GM23338 (cell line): ENCODE results near the gene ALG9. TPM values are rescaled to one million over a fixed set of nuclear protein-coding genes. Genes with fewer than 3 reads are reported as not detected.

Experiments used
- ATAC-seq: fragments of 200-7000 bp; cut with Tn5 transposase; 3 replicates; pipeline ENCODE4 v1.9.1; 2020
- DNase-seq: peaks from one replicate; pipeline ENCODE4 v3.0.0-alpha.2; 2015; ENCODE audit warnings: low spot score
- H2AFZ ChIP-seq: fragments of 200-600 bp; sonication (generic); 2 replicates; pipeline ENCODE4 v1.8.0; 2016; ENCODE audit warnings: antibody characterized with exemption, mild to moderate bottlenecking, moderate library complexity
- H3F3A ChIP-seq: fragments of 200-600 bp; sonication (generic); replicated peaks from 2 replicates; pipeline ENCODE4 v1.8.0; 2017; ENCODE audit warnings: antibody characterized with exemption, mixed run types, low read depth
- H3K27ac ChIP-seq: fragments of 200-600 bp; sonication (generic); 2 replicates; pipeline ENCODE4 v1.6.1; 2016; ENCODE audit warnings: low read depth
- H3K27me3 ChIP-seq: fragments of 200-600 bp; sonication (generic); 2 replicates; pipeline ENCODE4 v1.8.0; 2016; ENCODE audit warnings: mild to moderate bottlenecking, mixed run types, moderate library complexity; ENCODE audit not compliant: insufficient read depth
- H3K36me3 ChIP-seq: fragments of 200-600 bp; sonication (generic); 2 replicates; pipeline ENCODE4 v1.8.0; 2016; ENCODE audit warnings: mild to moderate bottlenecking; ENCODE audit not compliant: insufficient read depth
- H3K4me1 ChIP-seq: fragments of 200-600 bp; sonication (generic); 2 replicates; pipeline ENCODE4 v1.8.0; 2016; ENCODE audit warnings: mild to moderate bottlenecking, moderate library complexity; ENCODE audit not compliant: insufficient read depth
- H3K4me2 ChIP-seq: fragments of 200-600 bp; sonication (generic); 2 replicates; pipeline ENCODE4 v1.7.1; 2017; ENCODE audit warnings: mixed run types
- H3K4me3 ChIP-seq: fragments of 200-600 bp; sonication (generic); 2 replicates; pipeline ENCODE4 v1.6.1; 2016; ENCODE audit warnings: mixed run types
- H3K79me2 ChIP-seq: fragments of 200-600 bp; sonication (generic); replicated peaks from 2 replicates; pipeline ENCODE4 v1.8.0; 2017; ENCODE audit warnings: mild to moderate bottlenecking; ENCODE audit not compliant: insufficient read depth
- H3K9me2 ChIP-seq: fragments of 200-600 bp; sonication (generic); 2 replicates; pipeline ENCODE4 v1.8.0; 2017; ENCODE audit not compliant: insufficient read depth
- H4K20me1 ChIP-seq: fragments of 200-600 bp; sonication (generic); replicated peaks from 2 replicates; pipeline ENCODE4 v1.8.0; 2017; ENCODE audit warnings: mild to moderate bottlenecking; ENCODE audit not compliant: insufficient read depth
- H3K27ac Mint-ChIP-seq: 2 replicates; pipeline ENCODE4 v1.8.0; 2020; ENCODE audit warnings: inconsistent platforms, mild to moderate bottlenecking, moderate library complexity, mixed read lengths
- H3K27me3 Mint-ChIP-seq: 3 replicates; pipeline ENCODE4 v1.8.0; 2022; ENCODE audit warnings: low read depth, mild to moderate bottlenecking, moderate library complexity, mixed read lengths, inconsistent platforms; ENCODE audit not compliant: insufficient read depth, poor library complexity
- H3K36me3 Mint-ChIP-seq: 3 replicates; pipeline ENCODE4 v1.8.0; 2021; ENCODE audit warnings: low read depth, mild to moderate bottlenecking, inconsistent platforms, moderate library complexity, mixed read lengths
- H3K4me1 Mint-ChIP-seq: 3 replicates; pipeline ENCODE4 v1.8.0; 2020; ENCODE audit warnings: mild to moderate bottlenecking, inconsistent platforms, mixed read lengths
- H3K4me3 Mint-ChIP-seq: 3 replicates; pipeline ENCODE4 v1.8.0; 2021; ENCODE audit warnings: moderate library complexity, mild to moderate bottlenecking, inconsistent platforms, mixed read lengths
- H3K9me3 Mint-ChIP-seq: 3 replicates; pipeline ENCODE4 v1.8.0; 2020; ENCODE audit warnings: moderate library complexity, mild to moderate bottlenecking, inconsistent platforms, mixed read lengths
- CREB1 ChIP-seq: fragments of 250-450 bp; sonication (Bioruptor Pico); IDR thresholded peaks from 2 replicates; pipeline ENCODE4 v1.5.0; 2020; ENCODE audit warnings: low read depth, mild to moderate bottlenecking, moderate library complexity
- EZH2 ChIP-seq: fragments of 200-600 bp; sonication (generic); IDR thresholded peaks from one replicate; pipeline ENCODE4 v1.8.0; 2017; ENCODE audit warnings: antibody characterized with exemption, mild to moderate bottlenecking, low read depth; ENCODE audit not compliant: unreplicated experiment
- EZH2phosphoT487 ChIP-seq: fragments of 200-600 bp; sonication (generic); IDR thresholded peaks from one replicate; pipeline ENCODE4 v1.8.1; 2018; ENCODE audit warnings: antibody characterized with exemption; ENCODE audit not compliant: unreplicated experiment
- JUNB ChIP-seq: IDR thresholded peaks from one replicate; pipeline ENCODE4 v1.6.1; 2016; ENCODE audit warnings: antibody characterized with exemption; ENCODE audit not compliant: unreplicated experiment
- NANOG ChIP-seq: IDR thresholded peaks from 2 replicates; pipeline ENCODE4 v1.6.1; 2016; ENCODE audit warnings: antibody characterized with exemption, borderline replicate concordance
- POLR2AphosphoS5 ChIP-seq: IDR thresholded peaks from 2 replicates; pipeline ENCODE4 v1.6.1; 2016; ENCODE audit warnings: antibody characterized with exemption, low read depth
- STAT1 ChIP-seq: IDR thresholded peaks from one replicate; pipeline ENCODE4 v1.6.1; 2016; ENCODE audit warnings: antibody characterized with exemption; ENCODE audit not compliant: unreplicated experiment
- ZNF114 ChIP-seq: fragments of 250-450 bp; sonication (Bioruptor Pico); IDR thresholded peaks from 2 replicates; pipeline ENCODE4 v1.5.0; 2020; ENCODE audit warnings: mild to moderate bottlenecking, moderate library complexity
- ZNF331 ChIP-seq: fragments of 250-450 bp; sonication (Bioruptor Pico); IDR thresholded peaks from 2 replicates; pipeline ENCODE4 v1.5.0; 2020; ENCODE audit warnings: low read depth, mild to moderate bottlenecking, moderate library complexity
- polyA plus RNA-seq: library from polyadenylated mRNA; unstranded; fragments of >200 nt; fragmentation: Nextera tagmentation; extraction: Ambion mirVana; gene quantifications from 2 replicates; pipeline ENCODE4 v1.2.1, GENCODE V29; 2016
- total RNA-seq: library from RNA; depleted of rRNA; stranded (reverse); fragments of >200 nt; shearing (Covaris generic); gene quantifications from 2 replicates; pipeline ENCODE4 v1.2.3, GENCODE V29; 2014
- TF ChIP-seq, protein P1 (sequence below): IDR thresholded peaks from 2 replicates; pipeline ENCODE4 v1.6.1; 2016; ENCODE audit warnings: antibody characterized with exemption
- TF ChIP-seq, protein P2 (sequence below): fragments of 250-450 bp; sonication (Bioruptor Pico); IDR thresholded peaks from 2 replicates; pipeline ENCODE4 v1.5.0; 2020; ENCODE audit warnings: mild to moderate bottlenecking, moderate library complexity
- TF ChIP-seq, protein P3 (sequence below), 2 experiments: fragments of 200-600 bp in 1 of 2; sonication (generic) in 1 of 2; conservative IDR thresholded peaks; 2 replicates each; pipeline versions ENCODE4 v1.5.1 to v1.6.1; 2016 to 2017; ENCODE audit warnings: antibody characterized with exemption in 2 of 2, low read depth in 2 of 2, mild to moderate bottlenecking in 2 of 2, moderate library complexity in 1 of 2
- TF ChIP-seq, protein P4 (sequence below): IDR thresholded peaks from one replicate; pipeline ENCODE4 v1.6.1; 2018; ENCODE audit warnings: antibody characterized with exemption; ENCODE audit not compliant: unreplicated experiment

ALG9 gene
- total and polyA plus RNA-seq, 2 experiments from 2014 or later: 25.4 to 31.1 TPM

DNA sequence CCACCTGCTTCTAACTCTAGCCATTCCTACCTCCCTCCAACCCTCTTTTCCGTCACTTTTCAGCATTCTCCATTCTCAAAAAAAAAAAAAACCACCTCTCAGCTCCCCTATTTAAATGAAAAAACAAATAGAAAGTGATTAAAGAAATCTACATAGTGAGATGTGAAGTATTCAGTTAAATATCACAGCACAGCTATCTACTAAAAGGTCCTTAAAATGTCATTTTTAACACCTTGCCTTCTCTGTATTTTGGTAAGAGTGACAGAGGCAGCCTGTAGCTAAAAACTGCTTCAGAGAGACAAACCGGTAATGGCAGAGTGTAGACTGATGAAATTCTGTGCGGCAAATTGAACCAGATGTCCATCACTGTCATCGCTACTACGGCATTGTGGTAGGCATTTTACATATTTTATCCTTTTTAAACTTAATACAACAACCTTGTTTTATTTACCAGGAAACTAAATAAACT, 346 bp upstream of the ALG9 start:
- Mint-ChIP-seq H3K9me3 (no peaks in the 10 kb centered on the region), H3K4me1 (peaks cover 11% of the 10 kb centered on the region; the same call in 2 of the 3 replicates), H3K27ac (peak overlapping the region; percentile 16; the same call in 1 of the 2 replicates), H3K4me3 (peak overlapping the region; percentile 95), H3K27me3 (peaks cover 6% of the 10 kb centered on the region), H3K36me3 (peaks cover 8% of the 10 kb centered on the region; the same call in 2 of the 3 replicates)
- 0 out of 2 replicates have a peak, but pooled peaks cover 6% of the 10 kb centered on the region for H3K36me3 ChIP-seq
- TF ChIP-seq, protein P1, sequence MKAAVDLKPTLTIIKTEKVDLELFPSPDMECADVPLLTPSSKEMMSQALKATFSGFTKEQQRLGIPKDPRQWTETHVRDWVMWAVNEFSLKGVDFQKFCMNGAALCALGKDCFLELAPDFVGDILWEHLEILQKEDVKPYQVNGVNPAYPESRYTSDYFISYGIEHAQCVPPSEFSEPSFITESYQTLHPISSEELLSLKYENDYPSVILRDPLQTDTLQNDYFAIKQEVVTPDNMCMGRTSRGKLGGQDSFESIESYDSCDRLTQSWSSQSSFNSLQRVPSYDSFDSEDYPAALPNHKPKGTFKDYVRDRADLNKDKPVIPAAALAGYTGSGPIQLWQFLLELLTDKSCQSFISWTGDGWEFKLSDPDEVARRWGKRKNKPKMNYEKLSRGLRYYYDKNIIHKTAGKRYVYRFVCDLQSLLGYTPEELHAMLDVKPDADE: no peak
- TF ChIP-seq EZH2phosphoT487 (no peak), ZNF114 (CRISPR knock-in tag) (no peak), NANOG (no peak), CREB1 (CRISPR knock-in tag) (no peak), STAT1 (no peak), EZH2 (no peak), JUNB (no peak), ZNF331 (no peak), POLR2AphosphoS5 (no peak)
- TF ChIP-seq, protein P2, sequence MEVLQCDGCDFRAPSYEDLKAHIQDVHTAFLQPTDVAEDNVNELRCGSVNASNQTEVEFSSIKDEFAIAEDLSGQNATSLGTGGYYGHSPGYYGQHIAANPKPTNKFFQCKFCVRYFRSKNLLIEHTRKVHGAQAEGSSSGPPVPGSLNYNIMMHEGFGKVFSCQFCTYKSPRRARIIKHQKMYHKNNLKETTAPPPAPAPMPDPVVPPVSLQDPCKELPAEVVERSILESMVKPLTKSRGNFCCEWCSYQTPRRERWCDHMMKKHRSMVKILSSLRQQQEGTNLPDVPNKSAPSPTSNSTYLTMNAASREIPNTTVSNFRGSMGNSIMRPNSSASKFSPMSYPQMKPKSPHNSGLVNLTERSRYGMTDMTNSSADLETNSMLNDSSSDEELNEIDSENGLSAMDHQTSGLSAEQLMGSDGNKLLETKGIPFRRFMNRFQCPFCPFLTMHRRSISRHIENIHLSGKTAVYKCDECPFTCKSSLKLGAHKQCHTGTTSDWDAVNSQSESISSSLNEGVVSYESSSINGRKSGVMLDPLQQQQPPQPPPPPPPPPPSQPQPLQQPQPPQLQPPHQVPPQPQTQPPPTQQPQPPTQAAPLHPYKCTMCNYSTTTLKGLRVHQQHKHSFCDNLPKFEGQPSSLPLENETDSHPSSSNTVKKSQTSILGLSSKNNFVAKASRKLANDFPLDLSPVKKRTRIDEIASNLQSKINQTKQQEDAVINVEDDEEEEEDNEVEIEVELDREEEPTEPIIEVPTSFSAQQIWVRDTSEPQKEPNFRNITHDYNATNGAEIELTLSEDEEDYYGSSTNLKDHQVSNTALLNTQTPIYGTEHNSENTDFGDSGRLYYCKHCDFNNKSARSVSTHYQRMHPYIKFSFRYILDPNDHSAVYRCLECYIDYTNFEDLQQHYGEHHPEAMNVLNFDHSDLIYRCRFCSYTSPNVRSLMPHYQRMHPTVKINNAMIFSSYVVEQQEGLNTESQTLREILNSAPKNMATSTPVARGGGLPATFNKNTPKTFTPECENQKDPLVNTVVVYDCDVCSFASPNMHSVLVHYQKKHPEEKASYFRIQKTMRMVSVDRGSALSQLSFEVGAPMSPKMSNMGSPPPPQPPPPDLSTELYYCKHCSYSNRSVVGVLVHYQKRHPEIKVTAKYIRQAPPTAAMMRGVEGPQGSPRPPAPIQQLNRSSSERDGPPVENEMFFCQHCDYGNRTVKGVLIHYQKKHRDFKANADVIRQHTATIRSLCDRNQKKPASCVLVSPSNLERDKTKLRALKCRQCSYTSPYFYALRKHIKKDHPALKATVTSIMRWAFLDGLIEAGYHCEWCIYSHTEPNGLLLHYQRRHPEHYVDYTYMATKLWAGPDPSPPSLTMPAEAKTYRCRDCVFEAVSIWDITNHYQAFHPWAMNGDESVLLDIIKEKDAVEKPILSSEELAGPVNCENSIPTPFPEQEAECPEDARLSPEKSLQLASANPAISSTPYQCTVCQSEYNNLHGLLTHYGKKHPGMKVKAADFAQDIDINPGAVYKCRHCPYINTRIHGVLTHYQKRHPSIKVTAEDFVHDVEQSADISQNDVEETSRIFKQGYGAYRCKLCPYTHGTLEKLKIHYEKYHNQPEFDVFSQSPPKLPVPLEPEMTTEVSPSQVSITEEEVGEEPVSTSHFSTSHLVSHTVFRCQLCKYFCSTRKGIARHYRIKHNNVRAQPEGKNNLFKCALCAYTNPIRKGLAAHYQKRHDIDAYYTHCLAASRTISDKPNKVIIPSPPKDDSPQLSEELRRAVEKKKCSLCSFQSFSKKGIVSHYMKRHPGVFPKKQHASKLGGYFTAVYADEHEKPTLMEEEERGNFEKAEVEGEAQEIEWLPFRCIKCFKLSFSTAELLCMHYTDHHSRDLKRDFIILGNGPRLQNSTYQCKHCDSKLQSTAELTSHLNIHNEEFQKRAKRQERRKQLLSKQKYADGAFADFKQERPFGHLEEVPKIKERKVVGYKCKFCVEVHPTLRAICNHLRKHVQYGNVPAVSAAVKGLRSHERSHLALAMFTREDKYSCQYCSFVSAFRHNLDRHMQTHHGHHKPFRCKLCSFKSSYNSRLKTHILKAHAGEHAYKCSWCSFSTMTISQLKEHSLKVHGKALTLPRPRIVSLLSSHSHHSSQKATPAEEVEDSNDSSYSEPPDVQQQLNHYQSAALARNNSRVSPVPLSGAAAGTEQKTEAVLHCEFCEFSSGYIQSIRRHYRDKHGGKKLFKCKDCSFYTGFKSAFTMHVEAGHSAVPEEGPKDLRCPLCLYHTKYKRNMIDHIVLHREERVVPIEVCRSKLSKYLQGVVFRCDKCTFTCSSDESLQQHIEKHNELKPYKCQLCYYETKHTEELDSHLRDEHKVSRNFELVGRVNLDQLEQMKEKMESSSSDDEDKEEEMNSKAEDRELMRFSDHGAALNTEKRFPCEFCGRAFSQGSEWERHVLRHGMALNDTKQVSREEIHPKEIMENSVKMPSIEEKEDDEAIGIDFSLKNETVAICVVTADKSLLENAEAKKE (CRISPR knock-in tag): no peak
- TF ChIP-seq, protein P3, sequence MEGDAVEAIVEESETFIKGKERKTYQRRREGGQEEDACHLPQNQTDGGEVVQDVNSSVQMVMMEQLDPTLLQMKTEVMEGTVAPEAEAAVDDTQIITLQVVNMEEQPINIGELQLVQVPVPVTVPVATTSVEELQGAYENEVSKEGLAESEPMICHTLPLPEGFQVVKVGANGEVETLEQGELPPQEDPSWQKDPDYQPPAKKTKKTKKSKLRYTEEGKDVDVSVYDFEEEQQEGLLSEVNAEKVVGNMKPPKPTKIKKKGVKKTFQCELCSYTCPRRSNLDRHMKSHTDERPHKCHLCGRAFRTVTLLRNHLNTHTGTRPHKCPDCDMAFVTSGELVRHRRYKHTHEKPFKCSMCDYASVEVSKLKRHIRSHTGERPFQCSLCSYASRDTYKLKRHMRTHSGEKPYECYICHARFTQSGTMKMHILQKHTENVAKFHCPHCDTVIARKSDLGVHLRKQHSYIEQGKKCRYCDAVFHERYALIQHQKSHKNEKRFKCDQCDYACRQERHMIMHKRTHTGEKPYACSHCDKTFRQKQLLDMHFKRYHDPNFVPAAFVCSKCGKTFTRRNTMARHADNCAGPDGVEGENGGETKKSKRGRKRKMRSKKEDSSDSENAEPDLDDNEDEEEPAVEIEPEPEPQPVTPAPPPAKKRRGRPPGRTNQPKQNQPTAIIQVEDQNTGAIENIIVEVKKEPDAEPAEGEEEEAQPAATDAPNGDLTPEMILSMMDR (conservative IDR thresholded peaks at IDR 0.05; ENCODE audit: low read depth in 2 of 2): no peak
- TF ChIP-seq, protein P4, sequence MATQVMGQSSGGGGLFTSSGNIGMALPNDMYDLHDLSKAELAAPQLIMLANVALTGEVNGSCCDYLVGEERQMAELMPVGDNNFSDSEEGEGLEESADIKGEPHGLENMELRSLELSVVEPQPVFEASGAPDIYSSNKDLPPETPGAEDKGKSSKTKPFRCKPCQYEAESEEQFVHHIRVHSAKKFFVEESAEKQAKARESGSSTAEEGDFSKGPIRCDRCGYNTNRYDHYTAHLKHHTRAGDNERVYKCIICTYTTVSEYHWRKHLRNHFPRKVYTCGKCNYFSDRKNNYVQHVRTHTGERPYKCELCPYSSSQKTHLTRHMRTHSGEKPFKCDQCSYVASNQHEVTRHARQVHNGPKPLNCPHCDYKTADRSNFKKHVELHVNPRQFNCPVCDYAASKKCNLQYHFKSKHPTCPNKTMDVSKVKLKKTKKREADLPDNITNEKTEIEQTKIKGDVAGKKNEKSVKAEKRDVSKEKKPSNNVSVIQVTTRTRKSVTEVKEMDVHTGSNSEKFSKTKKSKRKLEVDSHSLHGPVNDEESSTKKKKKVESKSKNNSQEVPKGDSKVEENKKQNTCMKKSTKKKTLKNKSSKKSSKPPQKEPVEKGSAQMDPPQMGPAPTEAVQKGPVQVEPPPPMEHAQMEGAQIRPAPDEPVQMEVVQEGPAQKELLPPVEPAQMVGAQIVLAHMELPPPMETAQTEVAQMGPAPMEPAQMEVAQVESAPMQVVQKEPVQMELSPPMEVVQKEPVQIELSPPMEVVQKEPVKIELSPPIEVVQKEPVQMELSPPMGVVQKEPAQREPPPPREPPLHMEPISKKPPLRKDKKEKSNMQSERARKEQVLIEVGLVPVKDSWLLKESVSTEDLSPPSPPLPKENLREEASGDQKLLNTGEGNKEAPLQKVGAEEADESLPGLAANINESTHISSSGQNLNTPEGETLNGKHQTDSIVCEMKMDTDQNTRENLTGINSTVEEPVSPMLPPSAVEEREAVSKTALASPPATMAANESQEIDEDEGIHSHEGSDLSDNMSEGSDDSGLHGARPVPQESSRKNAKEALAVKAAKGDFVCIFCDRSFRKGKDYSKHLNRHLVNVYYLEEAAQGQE: no peak
- H3K4me1 ChIP-seq: peaks cover 12% of the 10 kb centered on the region; the same call in 1 of the 2 replicates
- H2AFZ ChIP-seq: peak overlapping the region; percentile 95
- DNase-seq (no peak), ATAC-seq (no peak)
- no peaks in the 10 kb centered on the region for H3K9me2 ChIP-seq
- no peaks in the 10 kb centered on the region for H3F3A ChIP-seq
- peak overlapping the region; percentile 79 for H3K4me2 ChIP-seq
- H3K4me3 ChIP-seq: peak overlapping the region; percentile 80
- H4K20me1 ChIP-seq: no peaks in the 10 kb centered on the region
- no peaks in the 10 kb centered on the region for H3K79me2 ChIP-seq
- no peaks in the 10 kb centered on the region for H3K27me3 ChIP-seq
- H3K27ac ChIP-seq: 0 out of 2 replicates have a peak overlapping the region, but pooled peaks have one; percentile 57
